ENCODE data around the gene PCDHA11. TPM values are rescaled to one million over a fixed set of nuclear protein-coding genes. Genes with fewer than 3 reads are reported as not detected.
A peak's percentile ranks its signal among the peaks of the same experiment; 100 is the strongest.

The PCDHA11 gene
- total and polyA plus RNA-seq, 2 experiments from 2014 or later = 11.6 to 26.5 TPM

DNA sequence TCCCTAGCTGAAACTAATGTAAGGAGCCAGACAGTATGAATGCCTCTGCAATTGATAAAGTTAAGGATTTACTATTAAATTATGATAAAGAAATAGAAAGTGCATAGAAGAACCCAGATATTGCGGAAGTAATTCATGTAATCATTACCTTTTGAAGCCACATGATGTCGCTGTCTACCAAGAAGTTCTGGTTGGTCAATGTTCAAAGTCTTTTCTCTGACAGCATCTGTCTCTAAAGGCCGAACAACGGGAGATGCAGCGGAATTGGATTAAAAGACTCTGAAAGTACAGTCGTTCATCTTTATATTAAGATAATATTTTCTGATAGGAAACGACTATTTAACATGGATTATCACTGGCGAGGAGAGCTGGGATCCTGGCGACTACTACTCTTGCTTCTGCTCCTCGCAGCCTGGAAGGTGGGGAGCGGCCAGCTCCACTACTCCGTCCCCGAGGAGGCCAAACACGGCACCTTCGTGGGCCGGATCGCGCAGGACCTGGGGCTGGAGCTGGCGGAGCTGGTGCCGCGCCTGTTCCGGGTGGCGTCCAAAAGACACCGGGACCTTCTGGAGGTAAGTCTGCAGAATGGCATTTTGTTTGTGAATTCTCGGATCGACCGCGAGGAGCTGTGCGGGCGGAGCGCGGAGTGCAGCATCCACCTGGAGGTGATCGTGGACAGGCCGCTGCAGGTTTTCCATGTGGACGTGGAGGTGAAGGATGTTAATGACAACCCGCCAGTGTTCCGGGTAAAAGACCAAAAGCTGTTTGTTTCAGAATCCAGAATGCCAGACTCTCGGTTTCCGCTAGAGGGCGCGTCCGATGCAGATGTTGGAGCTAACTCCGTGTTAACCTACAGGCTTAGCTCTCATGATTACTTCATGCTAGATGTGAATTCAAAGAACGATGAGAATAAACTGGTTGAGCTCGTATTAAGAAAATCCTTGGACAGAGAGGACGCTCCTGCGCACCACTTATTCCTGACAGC lies 27.5 kb upstream of the PCDHA11 start, which contains the start of gene PCDHA8:
TSS of gene PCDHA8 (plus strand) at position 210 of the 985 bp plus-strand sequence. CDS start at position 345, 135 bp downstream.
- no peaks in the 10 kb centered on the region for H3F3A ChIP-seq (replicated peaks; ENCODE audit: low read depth)
- Mint-ChIP-seq H3K9me3 (peaks cover 4% of the 10 kb centered on the region; the same call in 1 of the 3 replicates), H3K27me3 (ENCODE audit: insufficient read depth, low read depth, poor library complexity) (no peaks in the 10 kb centered on the region), H3K4me3 (peak within 1 kb of the TSS; percentile 34; the same call in 1 of the 3 replicates), H3K36me3 (ENCODE audit: low read depth) (peaks cover 11% of the 10 kb centered on the region), H3K27ac (no peak within 1 kb of the TSS), H3K4me1 (no peaks in the 10 kb centered on the region; the same call in 2 of the 3 replicates)
- H2AFZ ChIP-seq = no peak within 1 kb of the TSS
- H3K27ac ChIP-seq (ENCODE audit: low read depth) = no peak within 1 kb of the TSS
- DNase-seq (ENCODE audit: low spot score) (peak; percentile 88), ATAC-seq (peak; percentile 75)
- no peaks in the 10 kb centered on the region; the same call in 1 of the 2 replicates for H4K20me1 ChIP-seq (replicated peaks; ENCODE audit: insufficient read depth)
- no peaks in the 10 kb centered on the region for H3K9me2 ChIP-seq (ENCODE audit: insufficient read depth)
- H3K27me3 ChIP-seq (ENCODE audit: insufficient read depth) = no peaks in the 10 kb centered on the region
- H3K4me2 ChIP-seq = no peak within 1 kb of the TSS
- no peak for TF ChIP-seq ZNF331 (CRISPR knock-in tag; IDR thresholded peaks at IDR 0.05; ENCODE audit: low read depth)
- TF ChIP-seq, protein P1, sequence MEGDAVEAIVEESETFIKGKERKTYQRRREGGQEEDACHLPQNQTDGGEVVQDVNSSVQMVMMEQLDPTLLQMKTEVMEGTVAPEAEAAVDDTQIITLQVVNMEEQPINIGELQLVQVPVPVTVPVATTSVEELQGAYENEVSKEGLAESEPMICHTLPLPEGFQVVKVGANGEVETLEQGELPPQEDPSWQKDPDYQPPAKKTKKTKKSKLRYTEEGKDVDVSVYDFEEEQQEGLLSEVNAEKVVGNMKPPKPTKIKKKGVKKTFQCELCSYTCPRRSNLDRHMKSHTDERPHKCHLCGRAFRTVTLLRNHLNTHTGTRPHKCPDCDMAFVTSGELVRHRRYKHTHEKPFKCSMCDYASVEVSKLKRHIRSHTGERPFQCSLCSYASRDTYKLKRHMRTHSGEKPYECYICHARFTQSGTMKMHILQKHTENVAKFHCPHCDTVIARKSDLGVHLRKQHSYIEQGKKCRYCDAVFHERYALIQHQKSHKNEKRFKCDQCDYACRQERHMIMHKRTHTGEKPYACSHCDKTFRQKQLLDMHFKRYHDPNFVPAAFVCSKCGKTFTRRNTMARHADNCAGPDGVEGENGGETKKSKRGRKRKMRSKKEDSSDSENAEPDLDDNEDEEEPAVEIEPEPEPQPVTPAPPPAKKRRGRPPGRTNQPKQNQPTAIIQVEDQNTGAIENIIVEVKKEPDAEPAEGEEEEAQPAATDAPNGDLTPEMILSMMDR (conservative IDR thresholded peaks at IDR 0.05; ENCODE audit: low read depth in 2 of 2) = peak; percentile 75 to 83
- no peaks in the 10 kb centered on the region for H3K79me2 ChIP-seq (replicated peaks; ENCODE audit: insufficient read depth)
- H3K4me3 ChIP-seq = no peak within 1 kb of the TSS
- no peaks in the 10 kb centered on the region for H3K4me1 ChIP-seq (ENCODE audit: insufficient read depth)
- peaks cover 4% of the 10 kb centered on the region; the same call in 1 of the 2 replicates for H3K36me3 ChIP-seq (ENCODE audit: insufficient read depth)

DNA sequence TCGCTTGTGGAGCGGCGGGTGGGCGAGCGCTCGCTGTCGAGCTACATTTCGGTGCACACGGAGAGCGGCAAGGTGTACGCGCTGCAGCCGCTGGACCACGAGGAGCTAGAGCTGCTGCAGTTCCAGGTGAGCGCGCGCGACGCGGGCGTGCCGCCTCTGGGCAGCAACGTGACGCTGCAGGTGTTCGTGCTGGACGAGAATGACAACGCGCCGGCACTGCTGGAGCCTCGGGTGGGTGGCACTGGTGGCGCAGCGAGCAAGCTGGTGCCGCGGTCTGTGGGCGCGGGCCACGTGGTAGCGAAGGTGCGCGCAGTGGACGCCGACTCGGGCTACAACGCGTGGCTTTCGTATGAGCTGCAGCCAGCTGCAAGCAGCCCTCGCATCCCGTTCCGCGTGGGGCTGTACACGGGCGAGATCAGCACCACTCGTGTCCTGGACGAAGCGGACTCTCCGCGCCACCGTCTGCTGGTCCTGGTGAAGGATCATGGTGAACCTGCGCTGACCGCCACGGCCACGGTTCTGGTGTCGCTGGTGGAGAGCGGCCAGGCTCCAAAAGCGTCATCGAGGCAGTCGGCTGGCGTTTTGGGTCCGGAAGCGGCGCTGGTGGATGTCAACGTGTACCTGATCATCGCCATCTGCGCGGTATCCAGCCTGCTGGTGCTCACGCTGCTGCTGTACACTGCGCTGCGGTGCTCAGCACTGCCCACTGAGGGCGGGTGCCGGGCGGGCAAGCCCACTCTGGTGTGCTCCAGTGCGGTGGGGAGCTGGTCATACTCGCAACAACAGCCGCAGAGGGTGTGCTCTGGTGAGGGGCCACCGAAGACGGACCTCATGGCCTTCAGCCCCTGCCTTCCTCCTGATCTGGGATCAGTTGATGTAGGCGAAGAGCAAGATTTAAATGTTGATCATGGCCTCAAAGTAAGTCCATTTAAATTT lies 25.7 kb upstream of the PCDHA11 start:
- H3K27ac ChIP-seq (ENCODE audit: low read depth) = no peak overlapping the region
- 0 out of 2 replicates have a peak, but pooled peaks cover 7% of the 10 kb centered on the region for H3K4me1 ChIP-seq (ENCODE audit: insufficient read depth)
- no peak for ATAC-seq
- H3K79me2 ChIP-seq (replicated peaks; ENCODE audit: insufficient read depth) = no peaks in the 10 kb centered on the region
- no peaks in the 10 kb centered on the region for H3K9me2 ChIP-seq (ENCODE audit: insufficient read depth)
- H3K27me3 Mint-ChIP-seq (ENCODE audit: insufficient read depth, low read depth, poor library complexity) = no peaks in the 10 kb centered on the region
- no peaks in the 10 kb centered on the region; the same call in 1 of the 2 replicates for H3F3A ChIP-seq (replicated peaks; ENCODE audit: low read depth)
- H3K36me3 Mint-ChIP-seq (ENCODE audit: low read depth) = peaks cover 8% of the 10 kb centered on the region
- no peak overlapping the region for H2AFZ ChIP-seq
- peaks cover 4% of the 10 kb centered on the region; the same call in 1 of the 2 replicates for H3K36me3 ChIP-seq (ENCODE audit: insufficient read depth)
- TF ChIP-seq EZH2phosphoT487 (IDR thresholded peaks at IDR 0.05; ENCODE audit: unreplicated experiment) (no peak), ZNF331 (CRISPR knock-in tag; IDR thresholded peaks at IDR 0.05; ENCODE audit: low read depth) (no peak)
- TF ChIP-seq, protein P2, sequence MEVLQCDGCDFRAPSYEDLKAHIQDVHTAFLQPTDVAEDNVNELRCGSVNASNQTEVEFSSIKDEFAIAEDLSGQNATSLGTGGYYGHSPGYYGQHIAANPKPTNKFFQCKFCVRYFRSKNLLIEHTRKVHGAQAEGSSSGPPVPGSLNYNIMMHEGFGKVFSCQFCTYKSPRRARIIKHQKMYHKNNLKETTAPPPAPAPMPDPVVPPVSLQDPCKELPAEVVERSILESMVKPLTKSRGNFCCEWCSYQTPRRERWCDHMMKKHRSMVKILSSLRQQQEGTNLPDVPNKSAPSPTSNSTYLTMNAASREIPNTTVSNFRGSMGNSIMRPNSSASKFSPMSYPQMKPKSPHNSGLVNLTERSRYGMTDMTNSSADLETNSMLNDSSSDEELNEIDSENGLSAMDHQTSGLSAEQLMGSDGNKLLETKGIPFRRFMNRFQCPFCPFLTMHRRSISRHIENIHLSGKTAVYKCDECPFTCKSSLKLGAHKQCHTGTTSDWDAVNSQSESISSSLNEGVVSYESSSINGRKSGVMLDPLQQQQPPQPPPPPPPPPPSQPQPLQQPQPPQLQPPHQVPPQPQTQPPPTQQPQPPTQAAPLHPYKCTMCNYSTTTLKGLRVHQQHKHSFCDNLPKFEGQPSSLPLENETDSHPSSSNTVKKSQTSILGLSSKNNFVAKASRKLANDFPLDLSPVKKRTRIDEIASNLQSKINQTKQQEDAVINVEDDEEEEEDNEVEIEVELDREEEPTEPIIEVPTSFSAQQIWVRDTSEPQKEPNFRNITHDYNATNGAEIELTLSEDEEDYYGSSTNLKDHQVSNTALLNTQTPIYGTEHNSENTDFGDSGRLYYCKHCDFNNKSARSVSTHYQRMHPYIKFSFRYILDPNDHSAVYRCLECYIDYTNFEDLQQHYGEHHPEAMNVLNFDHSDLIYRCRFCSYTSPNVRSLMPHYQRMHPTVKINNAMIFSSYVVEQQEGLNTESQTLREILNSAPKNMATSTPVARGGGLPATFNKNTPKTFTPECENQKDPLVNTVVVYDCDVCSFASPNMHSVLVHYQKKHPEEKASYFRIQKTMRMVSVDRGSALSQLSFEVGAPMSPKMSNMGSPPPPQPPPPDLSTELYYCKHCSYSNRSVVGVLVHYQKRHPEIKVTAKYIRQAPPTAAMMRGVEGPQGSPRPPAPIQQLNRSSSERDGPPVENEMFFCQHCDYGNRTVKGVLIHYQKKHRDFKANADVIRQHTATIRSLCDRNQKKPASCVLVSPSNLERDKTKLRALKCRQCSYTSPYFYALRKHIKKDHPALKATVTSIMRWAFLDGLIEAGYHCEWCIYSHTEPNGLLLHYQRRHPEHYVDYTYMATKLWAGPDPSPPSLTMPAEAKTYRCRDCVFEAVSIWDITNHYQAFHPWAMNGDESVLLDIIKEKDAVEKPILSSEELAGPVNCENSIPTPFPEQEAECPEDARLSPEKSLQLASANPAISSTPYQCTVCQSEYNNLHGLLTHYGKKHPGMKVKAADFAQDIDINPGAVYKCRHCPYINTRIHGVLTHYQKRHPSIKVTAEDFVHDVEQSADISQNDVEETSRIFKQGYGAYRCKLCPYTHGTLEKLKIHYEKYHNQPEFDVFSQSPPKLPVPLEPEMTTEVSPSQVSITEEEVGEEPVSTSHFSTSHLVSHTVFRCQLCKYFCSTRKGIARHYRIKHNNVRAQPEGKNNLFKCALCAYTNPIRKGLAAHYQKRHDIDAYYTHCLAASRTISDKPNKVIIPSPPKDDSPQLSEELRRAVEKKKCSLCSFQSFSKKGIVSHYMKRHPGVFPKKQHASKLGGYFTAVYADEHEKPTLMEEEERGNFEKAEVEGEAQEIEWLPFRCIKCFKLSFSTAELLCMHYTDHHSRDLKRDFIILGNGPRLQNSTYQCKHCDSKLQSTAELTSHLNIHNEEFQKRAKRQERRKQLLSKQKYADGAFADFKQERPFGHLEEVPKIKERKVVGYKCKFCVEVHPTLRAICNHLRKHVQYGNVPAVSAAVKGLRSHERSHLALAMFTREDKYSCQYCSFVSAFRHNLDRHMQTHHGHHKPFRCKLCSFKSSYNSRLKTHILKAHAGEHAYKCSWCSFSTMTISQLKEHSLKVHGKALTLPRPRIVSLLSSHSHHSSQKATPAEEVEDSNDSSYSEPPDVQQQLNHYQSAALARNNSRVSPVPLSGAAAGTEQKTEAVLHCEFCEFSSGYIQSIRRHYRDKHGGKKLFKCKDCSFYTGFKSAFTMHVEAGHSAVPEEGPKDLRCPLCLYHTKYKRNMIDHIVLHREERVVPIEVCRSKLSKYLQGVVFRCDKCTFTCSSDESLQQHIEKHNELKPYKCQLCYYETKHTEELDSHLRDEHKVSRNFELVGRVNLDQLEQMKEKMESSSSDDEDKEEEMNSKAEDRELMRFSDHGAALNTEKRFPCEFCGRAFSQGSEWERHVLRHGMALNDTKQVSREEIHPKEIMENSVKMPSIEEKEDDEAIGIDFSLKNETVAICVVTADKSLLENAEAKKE (CRISPR knock-in tag; IDR thresholded peaks at IDR 0.05) = no peak
- TF ChIP-seq, protein P1 (conservative IDR thresholded peaks at IDR 0.05; ENCODE audit: low read depth in 2 of 2) = no peak
- no peak overlapping the region for H3K4me3 Mint-ChIP-seq
- no peaks in the 10 kb centered on the region; the same call in 2 of the 3 replicates for H3K4me1 Mint-ChIP-seq
- no peak overlapping the region for H3K4me2 ChIP-seq
- no peak overlapping the region for H3K4me3 ChIP-seq
- H4K20me1 ChIP-seq (replicated peaks; ENCODE audit: insufficient read depth) = peaks cover 4% of the 10 kb centered on the region; the same call in 1 of the 2 replicates
- H3K27me3 ChIP-seq (ENCODE audit: insufficient read depth) = no peaks in the 10 kb centered on the region
- H3K27ac Mint-ChIP-seq = no peak overlapping the region
- DNase-seq (ENCODE audit: low spot score) = no peak
- peaks cover 4% of the 10 kb centered on the region; the same call in 1 of the 3 replicates for H3K9me3 Mint-ChIP-seq

Data from GM23338 (cell line).